A549 (cell line): ENCODE data around the gene EXOC3. TPM values are rescaled to one million over a fixed set of nuclear protein-coding genes. Genes with fewer than 3 reads are reported as not detected.

ENCODE experiments used
- ATAC-seq, 2 experiments: fragments of 200-7000 bp in 1 of 2; fragments of >200 bp in 1 of 2; cut with Nextera tagmentation in 1 of 2; cut with Tn5 transposase in 1 of 2; 3 replicates each; pipeline versions ENCODE4 v1.8.0 to v1.9.1; 2018 to 2020; ENCODE audit warnings: mild to moderate bottlenecking in 1 of 2, moderate library complexity in 1 of 2
- CTCF ChIA-PET: fragments of 300-600 bp; sonication (Branson Sonifier 250); formaldehyde crosslinking; extraction: SDS; loops from one replicate; lab custom pipeline; 2021; ENCODE audit warnings: antibody characterized with exemption, inconsistent platforms; lab: Yijun Ruan, JAX
- POLR2A ChIA-PET: fragments of 350-600 bp; formaldehyde crosslinking; extraction: SDS; loops from one replicate; lab custom pipeline; 2021; ENCODE audit warnings: antibody characterized with exemption, inconsistent platforms; lab: Yijun Ruan, JAX
- DNase-seq, 2 experiments: peaks; one replicate each; pipeline versions ENCODE4 v3.0.0 to v3.0.0-alpha.2; 2011 to 2016; ENCODE audit warnings: low read depth in 1 of 2, low spot score in 1 of 2
- FAIRE-seq: peaks from 2 replicates; lab custom pipeline; 2011; peaks lifted over from hg19 to GRCh38; lab: Jason Lieb, UNC
- H3K27ac ChIP-seq, 2 experiments: fragments of >200 bp; sonication (Bioruptor Twin); formaldehyde crosslinking; 3 replicates each; pipeline ENCODE4 v1.5.1; 2016 to 2017
- H3K4me1 ChIP-seq: fragments of >200 bp; sonication (Bioruptor Twin); formaldehyde crosslinking; 3 replicates; pipeline ENCODE4 v1.6.1; 2016
- H3K4me2 ChIP-seq: fragments of >200 bp; sonication (Bioruptor Twin); formaldehyde crosslinking; 3 replicates; pipeline ENCODE4 v1.6.1; 2016
- H3K4me3 ChIP-seq: fragments of >200 bp; sonication (Bioruptor Twin); formaldehyde crosslinking; 3 replicates; pipeline ENCODE4 v1.5.1; 2016
- H3K9me3 ChIP-seq: fragments of >200 bp; sonication (Bioruptor Twin); formaldehyde crosslinking; 3 replicates; pipeline ENCODE4 v1.6.1; 2016
- BCL3 ChIP-seq: fragments of >200 bp; sonication (Bioruptor Twin); formaldehyde crosslinking; IDR thresholded peaks from 3 replicates; pipeline ENCODE4 v1.6.1; 2016
- CBX8 ChIP-seq: fragments of 200-600 bp; sonication (generic); IDR thresholded peaks from 2 replicates; pipeline ENCODE4 v1.6.1; 2016
- CHD4 ChIP-seq: fragments of 200-600 bp; sonication (generic); IDR thresholded peaks from 2 replicates; pipeline ENCODE4 v1.6.1; 2016; ENCODE audit warnings: antibody characterized with exemption, mild to moderate bottlenecking, borderline replicate concordance
- E2F6 ChIP-seq: IDR thresholded peaks from 2 replicates; pipeline ENCODE4 v1.6.1; 2012; ENCODE audit warnings: low read depth, borderline replicate concordance
- EHF ChIP-seq: fragments of 250-450 bp; sonication (Bioruptor Pico); IDR thresholded peaks from 2 replicates; pipeline ENCODE4 v1.5.0; 2020; ENCODE audit warnings: mild to moderate bottlenecking
- EHMT2 ChIP-seq: fragments of 200-600 bp; sonication (generic); IDR thresholded peaks from 2 replicates; pipeline ENCODE4 v1.6.1; 2016; ENCODE audit warnings: antibody characterized with exemption, low read depth, mild to moderate bottlenecking, moderate library complexity
- ESRRA ChIP-seq: fragments of 150-350 bp; IDR thresholded peaks from 2 replicates; pipeline ENCODE4 v1.6.1; 2014; ENCODE audit warnings: mild to moderate bottlenecking, low read length, borderline replicate concordance
- FOSB ChIP-seq: fragments of 250-450 bp; sonication (Bioruptor Pico); IDR thresholded peaks from 2 replicates; pipeline ENCODE4 v1.5.0; 2020; ENCODE audit warnings: mild to moderate bottlenecking, moderate library complexity
- HES2 ChIP-seq: fragments of >200 bp; sonication (Bioruptor Twin); formaldehyde crosslinking; IDR thresholded peaks from 2 replicates; pipeline ENCODE4 v1.6.1; 2016
- HMGXB4 ChIP-seq: fragments of 250-450 bp; sonication (Bioruptor Pico); IDR thresholded peaks from 2 replicates; pipeline ENCODE4 v1.5.0; 2021; ENCODE audit warnings: mild to moderate bottlenecking, moderate library complexity, borderline replicate concordance
- HOXA7 ChIP-seq: fragments of 250-450 bp; sonication (Bioruptor Pico); IDR thresholded peaks from 2 replicates; pipeline ENCODE4 v1.5.0; 2020; ENCODE audit warnings: mild to moderate bottlenecking, moderate library complexity
- JUN ChIP-seq, 2 experiments: fragments of >200 bp; sonication (Bioruptor Twin); formaldehyde crosslinking; IDR thresholded peaks; 2 replicates in 1 of 2; 3 replicates in 1 of 2; pipeline ENCODE4 v1.6.1; 2016 to 2017
- KDM5A ChIP-seq: fragments of 200-600 bp; sonication (generic); IDR thresholded peaks from 2 replicates; pipeline ENCODE4 v1.6.1; 2016; ENCODE audit warnings: antibody characterized with exemption, mild to moderate bottlenecking
- MYC ChIP-seq: IDR thresholded peaks from 2 replicates; pipeline ENCODE4 v1.6.1; 2012; ENCODE audit warnings: mild to moderate bottlenecking, inconsistent platforms, low read length, improper control_type of control experiment, borderline replicate concordance
- NPAS2 ChIP-seq: fragments of 250-450 bp; sonication (Bioruptor Pico); IDR thresholded peaks from 2 replicates; pipeline ENCODE4 v1.8.0; 2022; ENCODE audit warnings: mild to moderate bottlenecking, moderate library complexity, borderline replicate concordance
- NR3C1 ChIP-seq: fragments of >200 bp; sonication (Bioruptor Twin); formaldehyde crosslinking; IDR thresholded peaks from 3 replicates; pipeline ENCODE4 v1.6.1; 2017
- PBX3 ChIP-seq: IDR thresholded peaks from 2 replicates; pipeline ENCODE4 v1.6.1; 2012
- PHF8 ChIP-seq: fragments of 200-600 bp; sonication (generic); IDR thresholded peaks from 2 replicates; pipeline ENCODE4 v1.6.1; 2016; ENCODE audit warnings: low read depth, mild to moderate bottlenecking, antibody characterized with exemption, moderate library complexity, borderline replicate concordance
- RARB ChIP-seq: fragments of 250-450 bp; sonication (Bioruptor Pico); IDR thresholded peaks from 2 replicates; pipeline ENCODE4 v1.8.0; 2021; ENCODE audit warnings: mild to moderate bottlenecking, moderate library complexity
- RFX5 ChIP-seq: fragments of 450-650 bp; IDR thresholded peaks from 2 replicates; pipeline ENCODE4 v1.7.1; 2014; ENCODE audit warnings: antibody characterized with exemption, mild to moderate bottlenecking, moderate library complexity
- SMC3 ChIP-seq: fragments of >200 bp; sonication (Bioruptor Twin); formaldehyde crosslinking; IDR thresholded peaks from 3 replicates; pipeline ENCODE4 v1.6.1; 2018; ENCODE audit warnings: inconsistent platforms
- TP53 ChIP-seq: fragments of 250-450 bp; sonication (Bioruptor Pico); IDR thresholded peaks from 2 replicates; pipeline ENCODE4 v1.5.0; 2021; ENCODE audit warnings: mild to moderate bottlenecking, moderate library complexity
- ZFP36 ChIP-seq: fragments of 450-650 bp; IDR thresholded peaks from 2 replicates; pipeline ENCODE4 v1.6.1; 2014; ENCODE audit warnings: borderline replicate concordance; ENCODE audit not compliant: partially characterized antibody
- WGBS: methylation state at CpG from one replicate; pipeline ENCODE4 v1.1.6; 2017; ENCODE audit errors: missing lambda C conversion rate; 5-methylcytosine and 5-hydroxymethylcytosine counted together
- polyA plus RNA-seq, 4 experiments: library from polyadenylated mRNA; depleted of rRNA in 3 of 4; stranded (reverse); fragments of >200 nt; fragmentation: RNase III in 1 of 4; extraction: RNeasy Plus Mini Kit Qiagen cat#74134 plus additional on column Dnase treatment in 1 of 4; gene quantifications; 2 replicates in 3 of 4; 3 replicates in 1 of 4; pipeline ENCODE4 v1.2.3, GENCODE V29; 2011 to 2017

EXOC3 gene
- polyA plus RNA-seq, 2 of the 4 experiments (the other 2 are of a cell fraction): 20.0 to 33.6 TPM

GRCh38 chr5:488241-488640 lies 45.3 kb downstream of the EXOC3 start:
- POLR2A ChIA-PET: no interaction called here
- Histone ChIP-seq H3K27ac (no peak overlapping the region), H3K4me1 (no peaks in the 10 kb centered on the region), H3K4me3 (no peak overlapping the region)
- WGBS: 79% methylated on average over 32 of the region's 33 CpGs
- FAIRE-seq: no peak
- ATAC-seq: no peak
- DNase-seq: no peak
- TF ChIP-seq FOSB (CRISPR knock-in tag) (no peak), KDM5A (no peak), ZFP36 (no peak), SMC3 (no peak), CBX8 (no peak), HMGXB4 (CRISPR knock-in tag) (no peak), MYC (no peak), RFX5 (no peak)
- TF ChIP-seq, all 56 proteins: peak for 0
- Histone ChIP-seq H3K4me2 (no peak overlapping the region), H3K9me3 (no peaks in the 10 kb centered on the region)
- CTCF ChIA-PET: no interaction called here

GRCh38 chr5:488744-489688 lies 46.0 kb downstream of the EXOC3 start:
- POLR2A ChIA-PET: no interaction called here
- no peaks in the 10 kb centered on the region for H3K9me3 ChIP-seq
- TF ChIP-seq ESRRA: no peak
- TF ChIP-seq CHD4: no peak
- no peak for TF ChIP-seq E2F6
- no peak for TF ChIP-seq EHMT2
- no peak for TF ChIP-seq EHF (CRISPR knock-in tag)
- TF ChIP-seq RFX5: no peak
- TF ChIP-seq TP53: no peak
- TF ChIP-seq JUN (IDR thresholded peaks at IDR 0.05): no peak
- TF ChIP-seq RARB: no peak
- no peak for TF ChIP-seq CBX8
- TF ChIP-seq HMGXB4 (CRISPR knock-in tag): no peak
- no peak for TF ChIP-seq BCL3
- TF ChIP-seq NR3C1: no peak
- TF ChIP-seq PHF8: no peak
- TF ChIP-seq NPAS2 (CRISPR knock-in tag): no peak
- TF ChIP-seq PBX3: no peak
- TF ChIP-seq HOXA7 (CRISPR knock-in tag): no peak
- TF ChIP-seq SMC3: no peak
- TF ChIP-seq FOSB (CRISPR knock-in tag): no peak
- no peak for TF ChIP-seq HES2
- H3K27ac ChIP-seq: no peak overlapping the region
- H3K4me2 ChIP-seq: no peak overlapping the region
- 50% methylated on average over 16 of the region's 40 CpGs for whole genome bisulfite sequencing
- no peak overlapping the region for H3K4me3 ChIP-seq
- DNase-seq (no peak), FAIRE-seq (no peak), ATAC-seq (0 out of 6 replicates have a peak, but pooled peaks of 1 of the 2 experiments have one; percentile 8)
- CTCF ChIA-PET: no interaction called here
- no peaks in the 10 kb centered on the region for H3K4me1 ChIP-seq
